H9 (cell line): ENCODE data around the gene RPS28. TPM values are rescaled to one million over a fixed set of nuclear protein-coding genes. Genes with fewer than 3 reads are reported as not detected.

Experiments
- DNase-seq: peaks from one replicate; pipeline ENCODE4 v3.0.0-alpha.2; 2017
- H2AFZ ChIP-seq: one replicate; pipeline ENCODE4 v1.6.1; 2013; ENCODE audit warnings: mild to moderate bottlenecking, low read length, control low read depth, moderate library complexity
- H2AK5ac ChIP-seq: 2 replicates; pipeline ENCODE4 v1.6.1; 2013; ENCODE audit warnings: low read length, control low read depth, mixed read lengths; ENCODE audit not compliant: insufficient read length
- H2BK120ac ChIP-seq: one replicate; pipeline ENCODE4 v1.6.1; 2013; ENCODE audit warnings: low read depth, mild to moderate bottlenecking, low read length, control low read depth, inconsistent platforms; ENCODE audit not compliant: poor library complexity, severe bottlenecking
- H2BK12ac ChIP-seq: 2 replicates; pipeline ENCODE4 v1.6.1; 2013; ENCODE audit warnings: low read length, control low read depth, mixed read lengths, low read depth; ENCODE audit not compliant: insufficient read length
- H2BK15ac ChIP-seq: 2 replicates; pipeline ENCODE4 v1.6.1; 2013; ENCODE audit warnings: low read depth, low read length, control low read depth
- H2BK20ac ChIP-seq: one replicate; pipeline ENCODE4 v1.6.1; 2013; ENCODE audit warnings: low read depth, mild to moderate bottlenecking, low read length, control low read depth, inconsistent platforms; ENCODE audit not compliant: poor library complexity, severe bottlenecking
- H2BK5ac ChIP-seq: 2 replicates; pipeline ENCODE4 v1.6.1; 2013; ENCODE audit warnings: low read length, control low read depth, mixed read lengths; ENCODE audit not compliant: insufficient read length
- H3K14ac ChIP-seq: 2 replicates; pipeline ENCODE4 v1.6.1; 2013; ENCODE audit warnings: low read length, control low read depth; ENCODE audit not compliant: insufficient read depth
- H3K18ac ChIP-seq: 2 replicates; pipeline ENCODE4 v1.6.1; 2013; ENCODE audit warnings: low read depth, mild to moderate bottlenecking, mixed read lengths, low read length, control low read depth; ENCODE audit not compliant: insufficient read length
- H3K23ac ChIP-seq: 2 replicates; pipeline ENCODE4 v1.6.1; 2013; ENCODE audit warnings: low read length, control low read depth, mixed read lengths, low read depth; ENCODE audit not compliant: insufficient read length
- H3K23me2 ChIP-seq: 2 replicates; pipeline ENCODE4 v1.6.1; 2013; ENCODE audit warnings: low read depth, mild to moderate bottlenecking, mixed read lengths, low read length, control low read depth; ENCODE audit not compliant: insufficient read length, poor library complexity, severe bottlenecking
- H3K27ac ChIP-seq: 2 replicates; pipeline ENCODE4 v1.5.1; 2013; ENCODE audit warnings: low read length, control low read depth, mixed read lengths, low read depth; ENCODE audit not compliant: insufficient read length
- H3K27me3 ChIP-seq: 2 replicates; pipeline ENCODE4 v1.6.1; 2013; ENCODE audit warnings: low read length, control low read depth, inconsistent platforms; ENCODE audit not compliant: insufficient read depth
- H3K4ac ChIP-seq: 2 replicates; pipeline ENCODE4 v1.6.1; 2013; ENCODE audit warnings: low read depth, mild to moderate bottlenecking, control low read depth, inconsistent platforms, low read length, moderate library complexity
- H3K4me1 ChIP-seq: 2 replicates; pipeline ENCODE4 v1.6.1; 2013; ENCODE audit warnings: low read length, control low read depth, inconsistent platforms; ENCODE audit not compliant: insufficient read depth
- H3K4me2 ChIP-seq: 2 replicates; pipeline ENCODE4 v1.6.1; 2013; ENCODE audit warnings: low read length, control low read depth, mixed read lengths; ENCODE audit not compliant: insufficient read length, insufficient read depth
- H3K56ac ChIP-seq: 2 replicates; pipeline ENCODE4 v1.6.1; 2013; ENCODE audit warnings: low read depth, mild to moderate bottlenecking, mixed read lengths, low read length, control low read depth; ENCODE audit not compliant: insufficient read length
- H3K79me1 ChIP-seq: 2 replicates; pipeline ENCODE4 v1.6.1; 2013; ENCODE audit warnings: low read depth, mild to moderate bottlenecking, moderate library complexity, low read length, control low read depth, inconsistent platforms; ENCODE audit not compliant: insufficient read depth, poor library complexity, severe bottlenecking
- H3K79me2 ChIP-seq: 2 replicates; pipeline ENCODE4 v1.6.1; 2013; ENCODE audit warnings: low read length, control low read depth, inconsistent platforms; ENCODE audit not compliant: insufficient read depth
- H3K9ac ChIP-seq: 2 replicates; pipeline ENCODE4 v1.6.1; 2013; ENCODE audit warnings: low read length, control low read depth, mixed read lengths; ENCODE audit not compliant: insufficient read length; ENCODE audit errors: extremely low read depth
- H3K9me3 ChIP-seq: one replicate; pipeline ENCODE4 v1.6.1; 2013; ENCODE audit warnings: low read depth, low read length, inconsistent platforms; ENCODE audit not compliant: control insufficient read depth
- H3T11ph ChIP-seq: one replicate; pipeline ENCODE4 v1.6.1; 2013; ENCODE audit warnings: mild to moderate bottlenecking, low read length, control low read depth, inconsistent platforms
- H4K20me1 ChIP-seq: one replicate; pipeline ENCODE4 v1.6.1; 2013; ENCODE audit not compliant: control insufficient read depth, insufficient read length, insufficient read depth
- H4K5ac ChIP-seq: 2 replicates; pipeline ENCODE4 v1.6.1; 2013; ENCODE audit warnings: low read depth, mild to moderate bottlenecking, mixed read lengths, low read length, control low read depth; ENCODE audit not compliant: insufficient read length
- H4K8ac ChIP-seq: replicated peaks from 2 replicates; pipeline ENCODE4 v1.6.1; 2013; ENCODE audit warnings: low read length, control low read depth, mixed read lengths, low read depth; ENCODE audit not compliant: insufficient read length
- H4K91ac ChIP-seq: 2 replicates; pipeline ENCODE4 v1.6.1; 2013; ENCODE audit warnings: low read depth, mild to moderate bottlenecking, moderate library complexity, mixed read lengths, low read length, control low read depth; ENCODE audit not compliant: insufficient read length
- H3K27ac Mint-ChIP-seq, 3 experiments: 2 replicates in 2 of 3; 3 replicates in 1 of 3; pipeline ENCODE4 v1.8.0; 2020 to 2021; ENCODE audit warnings: mixed read lengths in 3 of 3, mild to moderate bottlenecking in 1 of 3, moderate library complexity in 1 of 3
- H3K27me3 Mint-ChIP-seq: 2 replicates; pipeline ENCODE4 v1.8.0; 2021; ENCODE audit warnings: low read depth, mild to moderate bottlenecking, moderate library complexity, mixed read lengths
- H3K36me3 Mint-ChIP-seq, 3 experiments: 2 replicates in 2 of 3; 3 replicates in 1 of 3; pipeline ENCODE4 v1.8.0; 2020 to 2021; ENCODE audit warnings: low read depth in 3 of 3, mixed read lengths in 3 of 3; ENCODE audit not compliant: insufficient read depth in 1 of 3
- H3K4me1 Mint-ChIP-seq, 2 experiments: 2 replicates each; pipeline ENCODE4 v1.8.0; 2020; ENCODE audit warnings: mixed read lengths in 2 of 2
- H3K4me3 Mint-ChIP-seq, 2 experiments: 2 replicates in 1 of 2; 3 replicates in 1 of 2; pipeline ENCODE4 v1.8.0; 2020 to 2021; ENCODE audit warnings: mild to moderate bottlenecking in 2 of 2, mixed read lengths in 2 of 2, moderate library complexity in 1 of 2
- H3K9me3 Mint-ChIP-seq, 2 experiments: 2 replicates in 1 of 2; 3 replicates in 1 of 2; pipeline ENCODE4 v1.8.0; 2020; ENCODE audit warnings: mild to moderate bottlenecking in 2 of 2, mixed read lengths in 2 of 2, moderate library complexity in 1 of 2
- WGBS: extraction: QIAGEN DNeasy Blood & Tissue Kit; methylation state at CpG from one replicate; pipeline ENCODE4 v1.1.7; 2013; ENCODE audit warnings: missing lambda C conversion rate, low lambda C conversion rate, mixed read lengths; ENCODE audit not compliant: insufficient read length; ENCODE audit errors: extremely low coverage; 5-methylcytosine and 5-hydroxymethylcytosine counted together
- total RNA-seq: library from RNA; stranded (reverse); gene quantifications from 2 replicates; pipeline ENCODE4 v1.2.1, GENCODE V29; 2021
- TF ChIP-seq, protein P1 (sequence below): fragments of 200-600 bp; sonication (generic); conservative IDR thresholded peaks from 3 replicates; pipeline ENCODE4 v1.8.0; 2021; ENCODE audit warnings: antibody characterized with exemption, mild to moderate bottlenecking

Gene RPS28
- total RNA-seq, 1 experiment from 2014 or later = 1,885 TPM

DNA sequence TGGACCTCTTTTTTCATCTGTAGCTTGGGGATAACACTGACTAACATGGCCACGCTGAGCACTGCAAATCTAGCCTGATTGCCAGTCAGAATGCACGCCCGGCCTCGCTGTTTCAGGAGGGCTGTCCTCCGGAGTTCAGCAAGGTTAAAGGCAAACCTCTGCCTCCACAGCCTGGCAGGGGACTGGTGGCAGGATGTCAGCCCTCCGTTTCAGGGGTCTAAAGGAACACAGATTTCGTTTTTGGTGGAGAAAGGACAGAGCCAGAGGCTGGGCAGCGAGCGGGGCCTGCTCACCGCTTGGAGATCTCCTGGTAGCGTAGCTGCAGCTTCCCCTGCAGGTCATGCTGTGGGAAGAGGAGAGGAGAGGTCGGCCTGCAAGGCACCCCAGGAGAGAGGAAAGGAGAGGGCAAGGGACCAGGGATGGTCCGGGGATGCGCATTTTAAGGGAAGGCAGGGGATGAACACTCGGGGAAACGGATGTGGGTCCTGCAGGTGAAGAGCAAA lies 681 bp upstream of the RPS28 start:
- no peaks in the 10 kb centered on the region for H3K79me1 ChIP-seq
- no peak overlapping the region for H3K23ac ChIP-seq
- peaks cover 16 to 41% (median 31%) of the 10 kb centered on the region in 3 experiments for H3K36me3 Mint-ChIP-seq
- no peaks in the 10 kb centered on the region for H3K27me3 ChIP-seq
- H3T11ph ChIP-seq = no peak overlapping the region
- peaks cover 6% of the 10 kb centered on the region for H3K23me2 ChIP-seq
- no peak overlapping the region for H2BK20ac ChIP-seq
- peak overlapping the region; percentile 96 for H3K4me2 ChIP-seq
- H3K27me3 Mint-ChIP-seq = no peaks in the 10 kb centered on the region; the same call in 1 of the 2 replicates
- peak overlapping the region; percentile 98 to 100 (median 99) for H3K27ac Mint-ChIP-seq
- H3K18ac ChIP-seq = peak overlapping the region; percentile 66
- no CpG with 5 or more reads among the region's 16 CpGs for WGBS
- H3K9me3 Mint-ChIP-seq = no peaks in the 10 kb centered on the region; a peak in 2 of 5 replicates
- H4K20me1 ChIP-seq = no peaks in the 10 kb centered on the region
- no peak overlapping the region for H2BK120ac ChIP-seq
- DNase-seq = no peak
- peak overlapping the region; percentile 32 for H2BK5ac ChIP-seq
- H3K56ac ChIP-seq = peak overlapping the region; percentile 19
- peak overlapping the region; percentile 55 for H4K91ac ChIP-seq
- peak overlapping the region; percentile 55 for H2BK12ac ChIP-seq
- peak overlapping the region; percentile 43 for H4K8ac ChIP-seq
- peak overlapping the region; percentile 41 for H4K5ac ChIP-seq
- H3K4ac ChIP-seq = peak overlapping the region; percentile 87
- no peaks in the 10 kb centered on the region for H3K9me3 ChIP-seq
- H3K79me2 ChIP-seq = peaks cover 5% of the 10 kb centered on the region; the same call in 1 of the 2 replicates
- H2BK15ac ChIP-seq = no peak overlapping the region
- H3K4me1 ChIP-seq = no peaks in the 10 kb centered on the region; the same call in 1 of the 2 replicates
- no peak overlapping the region for H2AFZ ChIP-seq
- H3K4me1 Mint-ChIP-seq = peaks cover 19 to 29% of the 10 kb centered on the region in 2 experiments
- H3K14ac ChIP-seq = peak overlapping the region; percentile 91
- no peak overlapping the region for H2AK5ac ChIP-seq
- H3K4me3 Mint-ChIP-seq = peak overlapping the region; percentile 96 to 98
- H3K9ac ChIP-seq = peak overlapping the region; percentile 97
- H3K27ac ChIP-seq = peak overlapping the region; percentile 35
- TF ChIP-seq, protein P1, sequence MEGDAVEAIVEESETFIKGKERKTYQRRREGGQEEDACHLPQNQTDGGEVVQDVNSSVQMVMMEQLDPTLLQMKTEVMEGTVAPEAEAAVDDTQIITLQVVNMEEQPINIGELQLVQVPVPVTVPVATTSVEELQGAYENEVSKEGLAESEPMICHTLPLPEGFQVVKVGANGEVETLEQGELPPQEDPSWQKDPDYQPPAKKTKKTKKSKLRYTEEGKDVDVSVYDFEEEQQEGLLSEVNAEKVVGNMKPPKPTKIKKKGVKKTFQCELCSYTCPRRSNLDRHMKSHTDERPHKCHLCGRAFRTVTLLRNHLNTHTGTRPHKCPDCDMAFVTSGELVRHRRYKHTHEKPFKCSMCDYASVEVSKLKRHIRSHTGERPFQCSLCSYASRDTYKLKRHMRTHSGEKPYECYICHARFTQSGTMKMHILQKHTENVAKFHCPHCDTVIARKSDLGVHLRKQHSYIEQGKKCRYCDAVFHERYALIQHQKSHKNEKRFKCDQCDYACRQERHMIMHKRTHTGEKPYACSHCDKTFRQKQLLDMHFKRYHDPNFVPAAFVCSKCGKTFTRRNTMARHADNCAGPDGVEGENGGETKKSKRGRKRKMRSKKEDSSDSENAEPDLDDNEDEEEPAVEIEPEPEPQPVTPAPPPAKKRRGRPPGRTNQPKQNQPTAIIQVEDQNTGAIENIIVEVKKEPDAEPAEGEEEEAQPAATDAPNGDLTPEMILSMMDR = no peak
